Keratinocyte (primary cell): ENCODE data around the gene CNNM4. TPM values are rescaled to one million over a fixed set of nuclear protein-coding genes. Genes with fewer than 3 reads are reported as not detected.

Experiments
- DNase-seq: peaks from one replicate; pipeline ENCODE4 v3.0.0-alpha.2; 2011; ENCODE audit warnings: low read depth, missing footprints, low spot score
- FAIRE-seq: peaks from 2 replicates; lab custom pipeline; 2011; peaks lifted over from hg19 to GRCh38; lab: Jason Lieb, UNC
- H2AFZ ChIP-seq: 2 replicates; pipeline ENCODE4 v1.6.0; 2012; ENCODE audit warnings: low read length, control low read depth, inconsistent platforms; ENCODE audit not compliant: control insufficient read depth
- H3K27ac ChIP-seq: 2 replicates; pipeline ENCODE4 v1.5.1; 2011; ENCODE audit warnings: low read length; ENCODE audit not compliant: control insufficient read depth, insufficient read depth
- H3K27me3 ChIP-seq: 3 replicates; pipeline ENCODE4 v1.6.0; 2011; ENCODE audit warnings: low read length; ENCODE audit not compliant: control insufficient read depth, insufficient read depth; ENCODE audit errors: extremely low read depth
- H3K36me3 ChIP-seq, 2 experiments: 2 replicates in 1 of 2; 3 replicates in 1 of 2; pipeline ENCODE4 v1.5.1; 2011; ENCODE audit warnings: low read length in 2 of 2, mild to moderate bottlenecking in 1 of 2; ENCODE audit not compliant: control insufficient read depth in 2 of 2, insufficient read depth in 2 of 2; ENCODE audit errors: extremely low read depth in 1 of 2
- H3K4me1 ChIP-seq: 3 replicates; pipeline ENCODE4 v1.5.1; 2011; ENCODE audit warnings: low read length; ENCODE audit not compliant: control insufficient read depth, insufficient read depth; ENCODE audit errors: extremely low read depth
- H3K4me2 ChIP-seq: 3 replicates; pipeline ENCODE4 v1.6.0; 2011; ENCODE audit warnings: low read depth, low read length; ENCODE audit not compliant: control insufficient read depth, insufficient read depth; ENCODE audit errors: extremely low read depth
- H3K4me3 ChIP-seq, 3 experiments: fragments of 200-600 bp in 1 of 3; sonication (generic) in 1 of 3; 2 replicates in 2 of 3; 3 replicates in 1 of 3; pipeline ENCODE4 v1.5.1; 2011 to 2016; ENCODE audit warnings: low read length in 3 of 3, mild to moderate bottlenecking in 3 of 3, control low read depth in 2 of 3, inconsistent platforms in 1 of 3, low read depth in 1 of 3, mixed read lengths in 1 of 3, mixed run types in 1 of 3, moderate library complexity in 1 of 3; ENCODE audit not compliant: control insufficient read depth in 2 of 3, insufficient read depth in 2 of 3; ENCODE audit errors: extremely low read depth in 1 of 3
- H3K79me2 ChIP-seq: 2 replicates; pipeline ENCODE4 v1.6.0; 2012; ENCODE audit warnings: low read length; ENCODE audit not compliant: control insufficient read depth, insufficient read depth
- H3K9ac ChIP-seq: 3 replicates; pipeline ENCODE4 v1.6.0; 2011; ENCODE audit warnings: low read length; ENCODE audit not compliant: control insufficient read depth, insufficient read depth; ENCODE audit errors: extremely low read depth
- H3K9me1 ChIP-seq: 3 replicates; pipeline ENCODE4 v1.6.0; 2011; ENCODE audit warnings: low read length; ENCODE audit not compliant: control insufficient read depth, insufficient read depth; ENCODE audit errors: extremely low read depth
- H3K9me3 ChIP-seq: 2 replicates; pipeline ENCODE4 v1.5.1; 2012; ENCODE audit warnings: low read depth, low read length; ENCODE audit not compliant: control insufficient read depth
- H4K20me1 ChIP-seq: 3 replicates; pipeline ENCODE4 v1.6.0; 2011; ENCODE audit warnings: low read length; ENCODE audit not compliant: control insufficient read depth, insufficient read depth; ENCODE audit errors: extremely low read depth
- EZH2 ChIP-seq: IDR thresholded peaks from one replicate; pipeline ENCODE4 v1.6.1; 2012; ENCODE audit warnings: inconsistent platforms, mild to moderate bottlenecking, low read length, moderate library complexity
- dilution Hi-C: fragments of 300-500 bp; cut with MboI; formaldehyde crosslinking; loops from one replicate; pipeline ENCODE4 v1.7.0; 2020; ENCODE audit warnings: low sequenced_read_pairs; ENCODE audit not compliant: extremely low pct_ligation_motif_present
- polyA plus RNA-seq, 5 experiments: library from polyadenylated mRNA; depleted of rRNA in 3 of 5; stranded (reverse) in 3 of 5; stranded (forward) in 1 of 5; unstranded in 1 of 5; fragments of >200 nt; gene quantifications; 1 replicate in 1 of 5; 2 replicates in 3 of 5; 3 replicates in 1 of 5; pipeline versions ENCODE4 v1.2.1 to v1.2.3, GENCODE V29; 2011 to 2012; ENCODE audit warnings: missing spikeins in 2 of 5, low read depth in 1 of 5, low replicate concordance in 1 of 5
- TF ChIP-seq, protein P1 (sequence below), 3 experiments: IDR thresholded peaks in 1 of 3; conservative IDR thresholded peaks in 1 of 3; optimal IDR thresholded peaks in 1 of 3; 2 replicates in 2 of 3; 3 replicates in 1 of 3; pipeline versions ENCODE3 to v1.5.1; 2011; ENCODE audit warnings: low read length in 3 of 3, mild to moderate bottlenecking in 3 of 3, moderate library complexity in 2 of 3, control low read depth in 1 of 3, inconsistent platforms in 1 of 3; ENCODE audit not compliant: insufficient read depth in 2 of 3; ENCODE audit errors: extremely low read depth in 1 of 3

CNNM4 gene
- polyA plus RNA-seq, 1 donor (not counting 4 experiments of a cell fraction or from before 2014, with no cell fraction given), result 4.4 TPM

DNA sequence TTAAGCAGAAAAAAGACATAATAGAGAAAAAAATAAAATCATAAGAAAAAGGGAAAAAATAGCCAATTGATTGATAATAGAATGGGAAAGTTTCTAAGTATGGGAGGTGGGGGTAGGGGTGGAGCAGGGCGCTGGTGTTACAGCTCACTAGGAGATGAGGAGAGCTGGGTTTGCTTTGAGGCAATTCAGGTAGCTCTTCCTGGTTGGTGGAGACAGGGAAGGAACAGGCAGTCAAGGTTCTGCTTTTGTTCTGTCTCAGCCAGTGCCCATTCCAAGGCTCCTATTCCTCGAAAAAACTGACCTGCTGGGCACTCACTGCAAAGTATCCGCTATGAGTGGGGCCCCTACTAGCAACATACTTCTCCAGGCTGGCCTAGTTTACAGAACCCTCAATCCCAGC lies 1.7 kb upstream of the CNNM4 start:
- dilution Hi-C loops, result no loop called here
- H4K20me1 ChIP-seq, result no peaks in the 10 kb centered on the region
- FAIRE-seq (no peak), DNase-seq (no peak)
- peaks cover 52% of the 10 kb centered on the region for H3K4me1 ChIP-seq
- H3K27me3 ChIP-seq, result no peaks in the 10 kb centered on the region
- no peak overlapping the region for H3K27ac ChIP-seq
- H3K9me3 ChIP-seq, result no peaks in the 10 kb centered on the region
- H3K4me2 ChIP-seq, result no peak overlapping the region
- no peaks in the 10 kb centered on the region for H3K9me1 ChIP-seq
- TF ChIP-seq, protein P1, sequence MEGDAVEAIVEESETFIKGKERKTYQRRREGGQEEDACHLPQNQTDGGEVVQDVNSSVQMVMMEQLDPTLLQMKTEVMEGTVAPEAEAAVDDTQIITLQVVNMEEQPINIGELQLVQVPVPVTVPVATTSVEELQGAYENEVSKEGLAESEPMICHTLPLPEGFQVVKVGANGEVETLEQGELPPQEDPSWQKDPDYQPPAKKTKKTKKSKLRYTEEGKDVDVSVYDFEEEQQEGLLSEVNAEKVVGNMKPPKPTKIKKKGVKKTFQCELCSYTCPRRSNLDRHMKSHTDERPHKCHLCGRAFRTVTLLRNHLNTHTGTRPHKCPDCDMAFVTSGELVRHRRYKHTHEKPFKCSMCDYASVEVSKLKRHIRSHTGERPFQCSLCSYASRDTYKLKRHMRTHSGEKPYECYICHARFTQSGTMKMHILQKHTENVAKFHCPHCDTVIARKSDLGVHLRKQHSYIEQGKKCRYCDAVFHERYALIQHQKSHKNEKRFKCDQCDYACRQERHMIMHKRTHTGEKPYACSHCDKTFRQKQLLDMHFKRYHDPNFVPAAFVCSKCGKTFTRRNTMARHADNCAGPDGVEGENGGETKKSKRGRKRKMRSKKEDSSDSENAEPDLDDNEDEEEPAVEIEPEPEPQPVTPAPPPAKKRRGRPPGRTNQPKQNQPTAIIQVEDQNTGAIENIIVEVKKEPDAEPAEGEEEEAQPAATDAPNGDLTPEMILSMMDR (optimal IDR thresholded peaks at IDR 0.05 in 1 of 3, IDR thresholded peaks at IDR 0.05 in 1 of 3, conservative IDR thresholded peaks at IDR 0.05 in 1 of 3; ENCODE audit: extremely low read depth in 1 of 3, insufficient read depth in 2 of 3, low read length in 3 of 3), result no peak
- TF ChIP-seq EZH2, result no peak
- H3K4me3 ChIP-seq, result no peak overlapping the region
- H3K36me3 ChIP-seq, result no peaks in the 10 kb centered on the region
- no peaks in the 10 kb centered on the region for H3K79me2 ChIP-seq
- no peak overlapping the region for H3K9ac ChIP-seq
- H2AFZ ChIP-seq, result no peak overlapping the region

DNA sequence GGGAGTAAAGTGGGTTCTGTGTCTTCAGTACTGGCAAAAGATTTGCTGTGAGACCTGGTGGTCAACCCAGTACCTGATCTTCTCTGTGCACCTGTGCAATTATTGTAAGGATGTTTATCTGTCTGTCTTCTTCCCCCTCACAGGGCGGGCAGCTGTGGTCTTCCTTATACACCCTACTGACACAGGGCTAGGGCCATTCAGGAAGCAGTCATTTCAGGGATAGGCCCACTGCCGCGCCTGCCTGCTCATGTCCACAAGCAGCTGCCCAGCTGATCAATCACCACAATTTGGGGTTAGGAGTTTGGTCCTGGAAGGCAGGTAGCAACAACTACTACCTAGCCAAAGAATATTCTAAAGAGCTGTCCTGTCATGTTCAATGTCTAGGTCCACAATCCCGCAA lies 1.2 kb upstream of the CNNM4 start:
- H3K27ac ChIP-seq, result no peak overlapping the region
- H3K4me2 ChIP-seq, result no peak overlapping the region
- H3K9me1 ChIP-seq, result no peaks in the 10 kb centered on the region
- H3K4me3 ChIP-seq, result no peak overlapping the region
- no peaks in the 10 kb centered on the region for H3K27me3 ChIP-seq
- H3K9ac ChIP-seq, result no peak overlapping the region
- FAIRE-seq (no peak), DNase-seq (no peak)
- peaks cover 57% of the 10 kb centered on the region for H3K4me1 ChIP-seq
- no peaks in the 10 kb centered on the region for H4K20me1 ChIP-seq
- dilution Hi-C loops, result no loop called here
- no peaks in the 10 kb centered on the region for H3K36me3 ChIP-seq
- no peak overlapping the region for H2AFZ ChIP-seq
- TF ChIP-seq, protein P1 (optimal IDR thresholded peaks at IDR 0.05 in 1 of 3, IDR thresholded peaks at IDR 0.05 in 1 of 3, conservative IDR thresholded peaks at IDR 0.05 in 1 of 3; ENCODE audit: extremely low read depth in 1 of 3, insufficient read depth in 2 of 3, low read length in 3 of 3), result no peak
- TF ChIP-seq EZH2, result no peak
- no peaks in the 10 kb centered on the region for H3K9me3 ChIP-seq
- no peaks in the 10 kb centered on the region for H3K79me2 ChIP-seq
